GM12878 (cell line): Measurements from ENCODE around the gene KAZN. TPM values are rescaled to one million over a fixed set of nuclear protein-coding genes. Genes with fewer than 3 reads are reported as not detected.

Experiments
- ATAC-seq: fragments of 200-7000 bp; cut with Tn5 transposase; 3 replicates; pipeline ENCODE4 v1.9.1; 2020; ENCODE audit warnings: mild to moderate bottlenecking, moderate library complexity
- BruUV-seq: library from RNA; stranded (reverse); fragments of 400-500 nt; replicated peaks from 2 replicates; lab custom pipeline; 2021; lab: Mats Ljungman, UMichigan
- CTCF ChIA-PET: fragments of 300-600 bp; sonication (Branson Sonifier 250); formaldehyde crosslinking; extraction: SDS; loops from one replicate; lab custom pipeline; 2021; ENCODE audit warnings: inconsistent platforms; lab: Yijun Ruan, JAX
- POLR2A ChIA-PET: fragments of 350-600 bp; formaldehyde crosslinking; extraction: SDS; loops from one replicate; lab custom pipeline; 2021; ENCODE audit warnings: inconsistent platforms; lab: Charles Lee
- RAD21 ChIA-PET: fragments of 300-600 bp; sonication (Branson Sonifier 250); formaldehyde crosslinking; loops from one replicate; lab custom pipeline; 2023; ENCODE audit warnings: antibody characterized with exemption; ENCODE audit not compliant: unreplicated experiment; lab: Charles Lee
- SMC1A ChIA-PET: fragments of 300-600 bp; sonication (Branson Sonifier 250); formaldehyde crosslinking; loops from one replicate; lab custom pipeline; 2023; ENCODE audit not compliant: unreplicated experiment, uncharacterized antibody; lab: Charles Lee
- DNase-seq: peaks from one replicate; pipeline ENCODE4 v3.0.0-alpha.2; 2011; ENCODE audit warnings: low read depth, low spot score
- FAIRE-seq: peaks from 3 replicates; lab custom pipeline; 2011; peaks lifted over from hg19 to GRCh38; lab: Jason Lieb, UNC
- H2AFZ ChIP-seq: 2 replicates; pipeline ENCODE4 v1.6.0; 2011; ENCODE audit warnings: low read depth, low read length, control low read depth; ENCODE audit not compliant: control insufficient read depth
- H3K27ac ChIP-seq: 2 replicates; pipeline ENCODE4 v1.5.1; 2011; ENCODE audit warnings: control low read depth; ENCODE audit not compliant: control insufficient read depth, insufficient read depth
- H3K27me3 ChIP-seq, 2 experiments: replicated peaks in 1 of 2; 2 replicates each; pipeline versions ENCODE4 v1.6.0 to v1.6.1; 2011; ENCODE audit warnings: low read length in 1 of 2; ENCODE audit not compliant: control insufficient read depth in 2 of 2, insufficient read depth in 2 of 2
- H3K36me3 ChIP-seq, 2 experiments: 2 replicates each; pipeline ENCODE4 v1.5.1; 2011; ENCODE audit warnings: low read length in 1 of 2; ENCODE audit not compliant: control insufficient read depth in 2 of 2, insufficient read depth in 2 of 2
- H3K4me1 ChIP-seq: 2 replicates; pipeline ENCODE4 v1.6.1; 2011; ENCODE audit warnings: mild to moderate bottlenecking, low read length, moderate library complexity, mixed read lengths; ENCODE audit not compliant: control insufficient read depth, insufficient read depth
- H3K4me2 ChIP-seq: 2 replicates; pipeline ENCODE4 v1.6.0; 2011; ENCODE audit warnings: control low read depth; ENCODE audit not compliant: control insufficient read depth, insufficient read depth
- H3K4me3 ChIP-seq: fragments of 200-600 bp; sonication (generic); 2 replicates; pipeline ENCODE4 v1.5.1; 2016
- H3K79me2 ChIP-seq: 2 replicates; pipeline ENCODE4 v1.6.0; 2011; ENCODE audit warnings: low read length; ENCODE audit not compliant: control insufficient read depth, insufficient read depth
- H3K9ac ChIP-seq: 2 replicates; pipeline ENCODE4 v1.8.0; 2011; ENCODE audit warnings: low read length, control low read depth, mixed read lengths; ENCODE audit not compliant: control insufficient read depth, insufficient read depth
- H3K9me3 ChIP-seq: replicated peaks from 3 replicates; pipeline ENCODE4 v1.5.1; 2011; ENCODE audit warnings: mild to moderate bottlenecking, low read length; ENCODE audit not compliant: control insufficient read depth, insufficient read depth
- H4K20me1 ChIP-seq: 2 replicates; pipeline ENCODE4 v1.6.0; 2011; ENCODE audit not compliant: control insufficient read depth, insufficient read depth
- NRF1 ChIP-seq: conservative IDR thresholded peaks from 2 replicates; pipeline ENCODE4 v1.6.1; 2011; ENCODE audit warnings: mild to moderate bottlenecking, low read depth, low read length, improper control_type of control experiment
- TBL1XR1 ChIP-seq: IDR thresholded peaks from 2 replicates; pipeline ENCODE4 v1.6.1; 2012; ENCODE audit warnings: low read depth, low read length, improper control_type of control experiment
- ZBTB11 ChIP-seq: fragments of 450-650 bp; formaldehyde crosslinking; IDR thresholded peaks from 2 replicates; pipeline ENCODE4 v1.5.0; 2022; ENCODE audit warnings: mild to moderate bottlenecking, missing genetic modification characterization
- ZNF274 ChIP-seq: IDR thresholded peaks from one replicate; pipeline ENCODE4 v1.8.0; 2011; ENCODE audit not compliant: insufficient read length, insufficient read depth
- WGBS: methylation state at CpG from one replicate; pipeline ENCODE4 v1.1.6; 2016; ENCODE audit warnings: low lambda C conversion rate; ENCODE audit not compliant: insufficient replicate concordance, insufficient coverage; ENCODE audit errors: missing lambda C conversion rate; 5-methylcytosine and 5-hydroxymethylcytosine counted together
- in situ Hi-C: fragments of 300-500 bp; cut with MboI; formaldehyde crosslinking; loops from 9 replicates; pipeline ENCODE4 v1.14.3; 2018; ENCODE audit warnings: mixed read lengths
- intact Hi-C: fragments of 100-400 bp; cut with micrococcal nuclease; formaldehyde crosslinking; loops from one replicate; pipeline ENCODE4 v1.14.2; 2022; ENCODE audit not compliant: unreplicated experiment
- polyA plus RNA-seq, 11 experiments: library from polyadenylated mRNA; depleted of rRNA in 4 of 11; unstranded in 6 of 11; stranded (reverse) in 5 of 11; fragments of >200 nt; fragmentation: Nextera tagmentation in 4 of 11; fragmentation: Illumina TruSeq in 1 of 11; extraction: Ambion mirVana in 4 of 11; extraction: Trizol in 1 of 11; gene quantifications; 1 replicate in 1 of 11; 2 replicates in 10 of 11; pipeline versions ENCODE4 v1.2.1 to v1.2.3, GENCODE V29; 2011 to 2016; ENCODE audit warnings: inconsistent platforms in 2 of 11, missing spikeins in 2 of 11, low read depth in 1 of 11
- total RNA-seq, 4 experiments: library from RNA; depleted of rRNA in 3 of 4; stranded (reverse); fragments of >200 nt in 3 of 4; fragmentation: Illumina TruSeq in 1 of 4; extraction: Trizol in 1 of 4; gene quantifications; 2 replicates each; pipeline versions ENCODE4 v1.2.1 to v1.2.3, GENCODE V29; 2013 to 2021

The KAZN gene
- total and polyA plus RNA-seq, 10 of the 15 experiments (the other 5 are each of a cell fraction or from before 2014, with no cell fraction given): 0.72 to 4.0 (median 1.2) TPM

GRCh38 chr1:15107058-15107687, 508.7 kb downstream of the KAZN start:
- ATAC-seq: no peak
- ChIA-PET SMC1A (no interaction called here), RAD21 (no interaction called here), CTCF (interaction anchor here (1.1 to 2.1 kb wide), 3 partner anchors 9 to 192 kb away, joined by 3 to 10 read pairs (median 3); no protein-coding TSS in a partner anchor), POLR2A (no interaction called here)
- Histone ChIP-seq H3K9me3 (no peaks in the 10 kb centered on the region; the same call in 2 of the 3 replicates), H3K36me3 (no peaks in the 10 kb centered on the region), H3K79me2 (no peaks in the 10 kb centered on the region), H2AFZ (no peak overlapping the region), H3K4me3 (no peak overlapping the region), H3K27me3 (no peaks in the 10 kb centered on the region; a peak in 1 of 4 replicates), H3K9ac (no peak overlapping the region), H3K4me1 (no peaks in the 10 kb centered on the region; the same call in 1 of the 2 replicates), H3K4me2 (no peak overlapping the region), H3K27ac (no peak overlapping the region), H4K20me1 (no peaks in the 10 kb centered on the region)
- intact Hi-C loops: loop anchor here (10.0 kb wide), 1 partner anchor 182 kb away; no protein-coding TSS in a partner anchor
- TF ChIP-seq TBL1XR1 (no peak), ZNF274 (no peak), NRF1 (no peak), ZBTB11 (CRISPR knock-in tag) (no peak)
- no TSS peak for BruUV-seq
- FAIRE-seq: no peak
- no peak for DNase-seq
- in situ Hi-C loops: no loop called here
- 33% methylated on average over 1 of the region's 1 CpG for WGBS
